IPS-18c (cell line): Measurements from ENCODE around the gene RBBP6.
"Not testable (repeated sequence)": the region's sequence is repeated elsewhere in the genome, so short reads cannot be mapped to it uniquely, and the experiment has no call there.

ENCODE experiments used
- H3K4me3 ChIP-seq: 2 replicates; pipeline ENCODE4 v1.7.0; 2013; ENCODE audit warnings: low read depth, mild to moderate bottlenecking, low read length, moderate library complexity; ENCODE audit not compliant: insufficient read depth
- H3K9me3 ChIP-seq: one replicate; pipeline ENCODE4 v1.6.1; 2013; ENCODE audit warnings: mild to moderate bottlenecking, low read length, moderate library complexity; ENCODE audit not compliant: control insufficient read depth, insufficient read depth

RBBP6 gene

GRCh38 chr16:24543949-24544348 is 4.6 kb downstream of the RBBP6 start:
- no peak overlapping the region for H3K4me3 ChIP-seq
- H3K9me3 ChIP-seq = no peaks in the 10 kb centered on the region

GRCh38 chr16:24544640-24545039 is 5.3 kb downstream of the RBBP6 start:
- no peak overlapping the region for H3K4me3 ChIP-seq

DNA sequence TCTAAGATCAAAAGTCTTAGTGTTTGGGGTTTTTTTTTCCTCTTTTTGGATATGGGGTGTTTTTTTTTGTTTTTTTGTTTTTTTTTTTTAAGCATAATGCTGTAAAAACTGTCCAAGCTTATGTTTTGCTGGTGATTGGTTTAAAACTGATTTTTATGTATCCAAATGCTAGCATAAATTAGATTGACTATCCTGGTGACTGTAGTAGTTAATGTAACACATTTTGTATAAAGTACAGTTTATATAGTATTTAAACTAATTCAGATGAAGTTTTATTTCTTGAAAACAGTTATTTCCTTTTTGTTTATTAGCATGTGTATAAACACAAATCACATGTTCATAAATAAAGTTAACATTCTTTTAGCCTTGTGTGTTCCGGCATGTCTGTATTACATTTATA is 10.9 kb downstream of the RBBP6 start:
- no peaks in the 10 kb centered on the region for H3K9me3 ChIP-seq
- H3K4me3 ChIP-seq = no peak overlapping the region

More at GRCh38 chr16:24544640-24545039, 5.3 kb downstream of the RBBP6 start:
- no peaks in the 10 kb centered on the region for H3K9me3 ChIP-seq

GRCh38 chr16:24552705-24553246 is 13.4 kb downstream of the RBBP6 start:
- H3K4me3 ChIP-seq = no peak overlapping the region
- no peaks in the 10 kb centered on the region for H3K9me3 ChIP-seq

GRCh38 chr16:24553983-24554382 is 14.6 kb downstream of the RBBP6 start:
- no peaks in the 10 kb centered on the region for H3K9me3 ChIP-seq
- no peak overlapping the region for H3K4me3 ChIP-seq

GRCh38 chr16:24555346-24555872 is 16.0 kb downstream of the RBBP6 start:
- H3K9me3 ChIP-seq = no peaks in the 10 kb centered on the region
- no peak overlapping the region for H3K4me3 ChIP-seq

DNA sequence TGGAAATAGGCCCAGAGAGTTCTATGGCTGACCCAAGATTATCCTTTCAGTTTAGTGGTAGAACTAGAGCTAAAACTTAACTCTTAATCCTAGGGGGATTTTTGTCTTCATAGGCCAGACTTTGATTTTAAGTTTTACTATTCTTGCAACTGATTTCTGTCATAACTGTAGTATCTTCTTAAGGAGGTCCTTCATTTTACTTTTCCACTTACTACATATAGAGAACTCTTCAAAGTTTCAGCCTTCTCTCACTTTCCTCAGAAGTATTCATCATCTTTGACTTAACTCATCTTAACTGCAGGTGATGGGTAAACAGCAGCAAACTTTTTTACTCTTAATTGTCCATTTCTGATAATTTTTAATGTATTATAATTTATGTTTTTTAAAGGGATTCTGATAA is 23.4 kb downstream of the RBBP6 start:
- no peak overlapping the region for H3K4me3 ChIP-seq
- no peaks in the 10 kb centered on the region for H3K9me3 ChIP-seq

GRCh38 chr16:24568392-24568791 is 29.0 kb downstream of the RBBP6 start:
- no peak overlapping the region for H3K4me3 ChIP-seq
- no peaks in the 10 kb centered on the region for H3K9me3 ChIP-seq

- H3K9me3 ChIP-seq = no peaks in the 10 kb centered on the region
- no peak overlapping the region for H3K4me3 ChIP-seq
Observed at GRCh38 chr16:24571096-24571495, 31.7 kb downstream of the RBBP6 start.

DNA sequence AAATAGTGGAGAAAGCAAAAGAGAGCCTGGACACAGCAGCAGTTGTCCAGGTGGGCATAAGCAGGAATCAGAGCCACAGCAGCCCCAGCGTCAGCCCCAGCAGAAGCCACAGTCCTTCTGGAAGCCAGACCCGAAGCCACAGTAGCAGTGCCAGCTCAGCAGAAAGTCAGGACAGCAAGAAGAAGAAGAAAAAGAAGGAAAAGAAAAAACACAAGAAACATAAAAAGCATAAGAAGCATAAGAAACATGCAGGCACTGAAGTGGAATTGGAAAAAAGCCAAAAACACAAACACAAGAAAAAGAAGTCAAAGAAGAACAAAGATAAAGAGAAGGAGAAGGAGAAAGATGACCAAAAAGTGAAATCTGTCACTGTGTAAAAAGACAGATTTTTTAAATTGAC is 32.7 kb downstream of the RBBP6 start:
- H3K9me3 ChIP-seq = no peaks in the 10 kb centered on the region
- H3K4me3 ChIP-seq = no peak overlapping the region

GRCh38 chr16:24573141-24573540 is 33.8 kb downstream of the RBBP6 start:
- no peaks in the 10 kb centered on the region for H3K9me3 ChIP-seq
- no peak overlapping the region for H3K4me3 ChIP-seq

DNA sequence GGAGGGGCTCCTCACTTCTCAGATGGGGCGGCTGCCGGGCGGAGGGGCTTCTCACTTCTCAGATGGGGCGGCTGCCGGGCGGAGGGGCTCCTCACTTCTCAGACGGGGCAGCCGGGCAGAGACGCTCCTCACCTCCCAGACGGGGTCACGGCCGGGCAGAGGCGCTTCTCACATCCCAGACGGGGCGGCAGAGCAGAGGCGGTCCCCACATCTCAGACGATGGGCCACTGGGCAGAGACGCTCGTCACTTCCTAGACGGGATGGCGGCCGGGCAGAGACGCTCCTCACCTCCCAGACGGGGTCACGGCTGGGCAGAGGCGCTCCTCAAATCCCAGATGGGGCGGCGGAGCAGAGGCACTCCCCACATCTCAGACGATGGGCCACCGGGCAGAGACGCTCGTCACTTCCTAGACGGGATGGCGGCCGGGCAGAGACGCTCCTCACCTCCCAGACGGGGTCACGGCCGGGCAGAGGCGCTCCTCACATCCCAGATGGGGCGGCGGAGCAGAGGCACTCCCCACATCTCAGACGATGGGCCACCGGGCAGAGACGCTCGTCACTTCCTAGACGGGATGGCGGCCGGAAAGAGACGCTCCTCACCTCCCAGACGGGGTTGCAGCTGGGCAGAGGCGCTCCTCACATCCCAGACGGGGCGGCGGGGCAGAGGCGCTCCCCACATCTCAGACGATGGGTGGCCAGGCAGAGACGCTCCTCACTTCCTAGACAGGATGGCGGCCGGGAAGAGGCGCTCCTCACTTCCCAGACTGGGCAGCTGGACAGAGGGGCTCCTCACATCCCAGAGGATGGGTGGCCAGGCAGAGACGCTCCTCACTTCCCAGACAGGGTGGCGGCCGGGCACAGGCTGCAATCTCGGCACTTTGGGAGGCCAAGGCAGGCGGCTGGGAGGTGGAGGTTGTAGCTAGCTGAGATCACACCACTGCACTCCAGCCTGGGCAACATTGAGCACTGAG is 35.4 kb downstream of the RBBP6 start:
- H3K9me3 ChIP-seq, H3K4me3 ChIP-seq: not testable (repeated sequence)

GRCh38 chr16:24575791-24576190 is 36.4 kb downstream of the RBBP6 start:
- H3K4me3 ChIP-seq, H3K9me3 ChIP-seq: not testable (repeated sequence)

DNA sequence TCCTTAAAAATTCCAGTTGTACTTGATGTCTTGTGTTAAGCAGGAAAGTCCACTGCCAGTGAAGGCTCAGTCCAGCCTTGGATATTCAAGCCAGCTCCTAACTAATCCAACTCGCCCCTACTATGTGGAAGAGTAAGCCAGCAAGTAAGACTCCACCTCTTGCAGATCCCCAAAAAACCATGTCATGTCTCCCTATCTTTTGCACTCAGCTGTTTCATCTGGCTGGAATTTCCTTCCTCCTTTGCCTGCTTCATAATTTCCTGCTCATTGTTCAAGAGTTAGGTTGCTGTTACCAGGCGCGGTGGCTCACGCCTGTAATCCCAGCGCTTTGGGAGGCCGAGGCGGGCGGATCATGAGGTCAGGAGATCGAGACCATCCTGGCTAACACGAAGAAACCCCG is 37.8 kb downstream of the RBBP6 start:
- H3K9me3 ChIP-seq = no peaks in the 10 kb centered on the region
- no peak overlapping the region for H3K4me3 ChIP-seq

DNA sequence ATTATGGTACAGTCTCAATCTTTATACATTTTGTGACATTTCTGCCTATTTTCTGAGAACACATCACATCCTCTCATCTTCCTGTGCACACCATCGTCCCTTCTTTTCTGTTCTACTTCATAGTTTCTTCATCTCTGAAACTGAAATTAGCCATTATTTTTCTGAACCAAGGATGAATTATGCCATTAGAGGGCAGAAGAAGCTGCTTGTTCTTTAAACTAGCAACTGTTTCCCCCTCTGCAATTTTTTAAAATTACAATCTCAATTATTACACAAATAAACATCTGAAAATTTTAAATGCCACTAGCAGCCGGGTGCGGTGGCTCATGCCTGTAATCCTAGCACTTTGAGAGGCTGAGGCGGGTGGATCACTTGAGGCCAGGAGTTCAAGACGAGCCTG is 41.3 kb downstream of the RBBP6 start:
- H3K9me3 ChIP-seq = peaks cover 2% of the 10 kb centered on the region

GRCh38 chr16:24583494-24583893 is 44.1 kb downstream of the RBBP6 start:
- no peak overlapping the region for H3K4me3 ChIP-seq
- H3K9me3 ChIP-seq = peaks cover 2% of the 10 kb centered on the region

More for the DNA sequence above, 41.3 kb downstream of the RBBP6 start:
- H3K4me3 ChIP-seq = no peak overlapping the region

DNA sequence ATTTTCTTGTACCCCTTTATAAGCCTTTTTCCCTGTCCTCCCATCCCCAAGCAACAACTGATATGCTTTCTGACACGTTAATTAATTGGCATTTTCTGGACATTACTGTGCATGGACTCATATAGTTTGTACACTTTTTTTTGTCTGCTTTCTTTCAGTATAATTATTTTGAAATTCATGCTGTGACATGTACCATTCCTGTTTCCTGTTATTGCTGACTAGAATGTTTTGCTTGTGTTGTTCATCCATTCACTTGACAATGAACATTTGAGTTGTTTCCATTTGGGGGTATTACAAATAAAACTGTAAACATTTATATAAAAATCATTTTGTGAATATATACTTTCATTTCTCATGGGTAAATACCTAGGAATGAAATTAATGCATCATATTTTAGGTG is 50.6 kb downstream of the RBBP6 start:
- Histone ChIP-seq H3K9me3 (no peaks in the 10 kb centered on the region), H3K4me3 (no peak overlapping the region)

GRCh38 chr16:24598777-24599437 is 59.5 kb downstream of the RBBP6 start:
- H3K4me3 ChIP-seq = no peak overlapping the region
- no peaks in the 10 kb centered on the region for H3K9me3 ChIP-seq
